Activated CD8-positive, alpha-beta memory T cell treated with anti-CD3 and anti-CD28 coated beads for 36 hours (primary cell): ENCODE data around the gene NEU4. TPM values are rescaled to one million over a fixed set of nuclear protein-coding genes. Genes with fewer than 3 reads are reported as not detected.

Experiments
- CTCF ChIA-PET: fragments of 350-600 bp; sonication (Branson Sonifier 250); formaldehyde crosslinking; loops from one replicate; lab custom pipeline; 2021; ENCODE audit warnings: antibody characterized with exemption; lab: Charles Lee
- POLR2A ChIA-PET: fragments of 350-600 bp; sonication (Branson Sonifier 250); formaldehyde crosslinking; loops from one replicate; lab custom pipeline; 2021; ENCODE audit warnings: antibody characterized with exemption; lab: Charles Lee
- total RNA-seq, 2 experiments: library from RNA; stranded (reverse); gene quantifications; one replicate each; pipeline ENCODE4 v1.2.3, GENCODE V29; 2021

NEU4 gene
- total RNA-seq, 2 experiments from 2014 or later = not detected

GRCh38 chr2:241843321-241844065 lies 34.5 kb downstream of the NEU4 start:
- CTCF ChIA-PET = interaction anchor here (0.7 to 2.6 kb wide), 9 partner anchors 11 to 694 kb away, joined by 3 to 14 read pairs (median 6); partner anchors contain the start of gene PDCD1
- POLR2A ChIA-PET = interaction anchor here (0.6 to 3.8 kb wide), 6 partner anchors 16 to 1292 kb away, joined by 3 to 29 read pairs (median 6); partner anchors contain the start of gene PDCD1

GRCh38 chr2:241844066-241844728 lies 35.2 kb downstream of the NEU4 start:
- ChIA-PET POLR2A (interaction anchor here (0.6 to 3.8 kb wide), 12 partner anchors 8 to 1293 kb away, joined by 3 to 29 read pairs (median 4); partner anchors contain the start of gene PDCD1), CTCF (interaction anchor here (0.6 to 2.6 kb wide), 10 partner anchors 11 to 694 kb away, joined by 3 to 14 read pairs (median 5); partner anchors contain the start of genes D2HGDH and PDCD1)

DNA sequence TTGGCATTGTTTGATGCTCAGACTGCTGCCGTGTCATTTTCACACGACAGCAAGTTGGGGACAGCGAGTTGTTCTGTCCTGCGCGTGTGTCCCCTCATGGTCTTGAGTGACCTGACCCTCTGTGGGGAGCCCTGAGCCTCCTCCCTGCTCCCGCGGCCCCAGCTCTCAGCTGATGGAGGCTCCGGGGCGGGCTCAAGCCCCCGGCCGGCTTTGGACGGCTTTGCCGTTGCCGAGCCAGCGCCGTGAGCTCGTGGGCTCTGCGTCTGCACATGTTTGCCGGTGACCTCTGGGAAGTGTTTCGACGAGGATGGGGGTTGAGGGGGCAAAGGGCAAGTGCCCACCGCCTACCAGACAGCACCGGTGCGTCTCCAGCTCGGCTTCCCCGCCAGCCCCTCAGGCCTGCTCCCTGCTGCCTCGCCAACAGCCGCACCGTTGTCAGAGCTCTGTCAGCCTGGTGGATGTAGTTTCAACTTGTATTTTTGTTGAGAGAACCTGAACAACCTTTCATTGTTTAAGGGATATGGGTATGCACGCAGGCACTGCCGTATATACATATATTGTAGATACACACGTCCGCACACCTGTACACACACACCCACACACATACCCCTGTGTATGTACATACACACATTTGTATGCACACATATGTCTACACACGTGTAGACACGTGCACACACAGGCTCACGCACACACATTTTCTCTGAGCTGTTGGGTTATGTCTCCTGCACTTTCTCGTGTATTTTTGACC lies 36.0 kb downstream of the NEU4 start:
- POLR2A ChIA-PET = interaction anchor here (0.6 to 3.8 kb wide), 11 partner anchors 7 to 106 kb away, joined by 3 to 29 read pairs (median 3); partner anchors contain the start of gene PDCD1

GRCh38 chr2:241846406-241846805 lies 37.4 kb downstream of the NEU4 start:
- POLR2A ChIA-PET = interaction anchor here (3.8 kb wide), 1 partner anchor 13 kb away, joined by 29 read pairs; the partner anchor contains the start of gene PDCD1
- CTCF ChIA-PET = no interaction called here

More for the DNA sequence above, 36.0 kb downstream of the NEU4 start:
- CTCF ChIA-PET = interaction anchor here (0.6 to 2.6 kb wide), 8 partner anchors 10 to 116 kb away, joined by 3 to 14 read pairs (median 6); partner anchors contain the start of genes D2HGDH and PDCD1

DNA sequence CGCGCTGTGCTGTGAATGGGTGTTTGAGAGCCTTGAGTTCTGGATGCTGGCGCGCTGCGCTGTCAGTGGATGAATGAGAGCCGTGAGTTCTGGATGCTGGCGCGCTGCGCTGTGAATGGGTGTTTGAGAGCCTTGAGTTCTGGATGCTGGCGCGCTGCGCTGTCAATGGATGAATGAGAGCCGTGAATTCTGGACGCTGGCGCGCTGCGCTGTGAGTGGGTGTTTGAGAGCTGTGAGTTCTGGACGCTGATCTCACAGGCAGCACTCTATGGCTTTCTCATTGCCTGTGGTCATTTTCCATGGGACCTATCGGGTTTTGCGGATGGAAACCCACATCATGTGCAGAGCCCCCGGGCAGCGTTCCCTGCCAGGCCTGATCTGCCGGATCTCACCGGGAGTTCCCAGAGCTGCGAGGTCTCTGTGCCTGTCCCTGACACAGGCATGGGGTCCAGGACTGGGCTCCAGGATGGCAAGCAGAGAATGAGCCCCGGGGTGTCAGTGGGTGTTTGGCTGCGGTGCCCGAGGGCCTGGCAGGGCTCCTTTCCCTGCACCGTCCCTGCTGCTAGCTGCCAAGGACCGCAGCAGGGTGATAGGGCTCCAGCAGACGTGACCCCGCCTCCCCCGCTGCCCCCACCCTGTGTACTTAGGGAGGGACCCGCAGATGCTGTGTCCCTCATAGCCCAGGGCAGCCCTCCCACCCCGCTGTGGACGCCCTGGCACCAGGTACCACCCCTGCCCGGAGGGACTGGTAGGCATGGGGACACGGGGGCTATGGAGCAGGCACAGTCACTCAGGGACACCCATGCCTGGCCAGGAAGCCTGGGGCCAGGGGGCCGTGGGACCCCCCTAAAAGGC lies 40.0 kb downstream of the NEU4 start:
- ChIA-PET CTCF (no interaction called here), POLR2A (interaction anchor here (1.6 kb wide), 1 partner anchor 147 kb away, joined by 3 read pairs; the partner anchor contains the start of gene ING5)

DNA sequence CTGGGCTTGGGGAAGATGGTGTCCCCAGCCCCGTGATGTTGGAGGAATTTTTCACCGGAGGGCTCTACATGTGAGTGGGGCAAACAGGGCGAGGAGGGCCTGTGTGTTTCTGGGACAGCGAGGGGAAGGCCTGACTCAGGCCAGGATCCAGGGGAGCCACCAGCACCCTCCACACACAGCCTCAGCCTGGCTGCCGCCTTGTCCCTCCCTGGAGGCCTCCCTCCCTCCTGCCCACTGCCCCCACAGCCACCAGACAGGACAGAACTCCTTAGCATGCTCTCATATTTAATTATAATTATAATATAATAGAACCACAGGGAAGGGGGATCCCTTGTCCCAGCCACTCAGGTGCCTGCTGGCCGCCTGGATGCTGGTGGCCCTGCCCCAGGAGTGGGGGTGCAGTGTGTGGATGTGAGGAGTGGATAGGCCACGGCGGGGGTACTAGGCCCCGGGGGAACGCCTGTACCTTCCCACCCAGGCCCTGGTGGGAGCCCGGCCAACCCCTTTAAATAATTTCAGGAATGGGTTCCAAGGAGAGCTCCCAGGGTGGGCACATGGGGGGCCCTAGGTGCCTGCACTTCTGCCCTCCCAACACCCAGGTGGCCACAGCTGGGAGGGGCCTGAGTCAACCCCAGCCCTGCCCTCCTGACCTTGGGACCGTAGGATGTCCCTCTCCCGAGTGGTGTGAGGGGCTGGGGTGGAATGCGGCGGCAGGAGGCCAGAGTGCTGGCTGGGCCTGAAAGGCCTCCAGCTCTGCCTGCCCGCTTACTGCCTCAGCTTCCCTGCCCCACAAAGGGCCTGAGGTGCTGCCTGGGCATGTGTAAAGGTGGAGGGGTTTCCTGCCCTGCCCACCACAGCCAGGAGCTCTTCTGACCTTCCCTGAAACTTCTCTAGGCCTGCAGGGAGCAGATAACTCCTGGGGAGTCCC lies 40.9 kb downstream of the NEU4 start:
- ChIA-PET POLR2A (interaction anchor here (1.6 kb wide), 1 partner anchor 148 kb away, joined by 3 read pairs; the partner anchor contains the start of gene ING5), CTCF (interaction anchor here (0.8 kb wide), 1 partner anchor 17 kb away, joined by 3 read pairs; no protein-coding TSS in a partner anchor)

- CTCF ChIA-PET = interaction anchor here (0.8 to 1.5 kb wide), 2 partner anchors 18 to 28 kb away, joined by 3 to 4 read pairs; no protein-coding TSS in a partner anchor
Observed at GRCh38 chr2:241850544-241851324, 41.7 kb downstream of the NEU4 start.

GRCh38 chr2:241851325-241852115 lies 42.5 kb downstream of the NEU4 start:
- POLR2A ChIA-PET = interaction anchor here (0.5 kb wide), 1 partner anchor 7 kb away, joined by 3 read pairs; no protein-coding TSS in a partner anchor
- CTCF ChIA-PET = interaction anchor here (1.5 kb wide), 1 partner anchor 27 kb away, joined by 4 read pairs; no protein-coding TSS in a partner anchor

More at GRCh38 chr2:241850544-241851324, 41.7 kb downstream of the NEU4 start:
- POLR2A ChIA-PET = interaction anchor here (1.6 kb wide), 1 partner anchor 149 kb away, joined by 3 read pairs; the partner anchor contains the start of gene ING5

DNA sequence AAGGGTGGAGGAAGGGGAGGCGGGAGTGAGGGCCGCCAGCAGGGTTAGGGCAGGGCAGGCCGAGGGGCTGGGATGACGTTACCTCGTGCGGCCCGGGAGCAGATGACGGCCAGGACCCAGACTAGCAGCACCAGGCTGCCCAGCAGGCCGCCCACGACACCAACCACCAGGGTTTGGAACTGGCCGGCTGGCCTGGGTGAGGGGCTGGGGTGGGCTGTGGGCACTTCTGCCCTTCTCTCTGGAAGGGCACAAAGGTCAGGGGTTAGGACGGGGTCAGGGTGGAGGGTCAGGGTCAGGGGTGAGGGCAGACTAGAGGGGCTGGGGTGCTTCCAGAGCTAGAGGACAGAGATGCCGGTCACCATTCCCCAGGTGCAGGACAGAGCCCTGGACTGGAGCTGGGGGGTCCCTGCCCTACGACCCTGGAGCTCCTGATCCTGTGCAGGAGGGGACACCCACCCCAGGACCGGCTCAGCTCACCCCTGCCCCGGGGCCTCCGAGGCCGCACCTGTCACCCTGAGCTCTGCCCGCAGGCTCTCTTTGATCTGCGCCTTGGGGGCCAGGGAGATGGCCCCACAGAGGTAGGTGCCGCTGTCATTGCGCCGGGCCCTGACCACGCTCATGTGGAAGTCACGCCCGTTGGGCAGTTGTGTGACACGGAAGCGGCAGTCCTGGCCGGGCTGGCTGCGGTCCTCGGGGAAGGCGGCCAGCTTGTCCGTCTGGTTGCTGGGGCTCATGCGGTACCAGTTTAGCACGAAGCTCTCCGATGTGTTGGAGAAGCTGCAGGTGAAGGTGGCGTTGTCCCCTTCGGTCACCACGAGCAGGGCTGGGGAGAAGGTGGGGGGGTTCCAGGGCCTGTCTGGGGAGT lies 43.4 kb downstream of the NEU4 start:
- ChIA-PET CTCF (no interaction called here), POLR2A (interaction anchor here (0.5 kb wide), 1 partner anchor 8 kb away, joined by 3 read pairs; no protein-coding TSS in a partner anchor)

GRCh38 chr2:241852981-241853631 lies 44.1 kb downstream of the NEU4 start:
- CTCF ChIA-PET = interaction anchor here (1.9 kb wide), 1 partner anchor 15 kb away, joined by 6 read pairs; no protein-coding TSS in a partner anchor
- POLR2A ChIA-PET = interaction anchor here (1.0 kb wide), 1 partner anchor 9 kb away, joined by 8 read pairs; no protein-coding TSS in a partner anchor

- ChIA-PET CTCF (interaction anchor here (1.9 to 2.5 kb wide), 2 partner anchors 9 to 14 kb away, joined by 6 to 10 read pairs; no protein-coding TSS in a partner anchor), POLR2A (interaction anchor here (1.0 kb wide), 1 partner anchor 9 kb away, joined by 8 read pairs; no protein-coding TSS in a partner anchor)
Observed at GRCh38 chr2:241853651-241854341, 44.8 kb downstream of the NEU4 start.
